Adrenal gland (tissue), 5 donors: Measurements from ENCODE around the gene GLIPR1L1.

Experiments
- POLR2A ChIP-seq, 2 donors: fragments of 450-650 bp; IDR thresholded peaks; one replicate each; pipeline ENCODE4 v1.6.1; 2017; ENCODE audit warnings: antibody characterized with exemption in 2 of 2, mild to moderate bottlenecking in 2 of 2, moderate library complexity in 1 of 2
- TF ChIP-seq, protein P1 (sequence below), 6 experiments: fragments of 450-650 bp in 4 of 6; fragments of 200-600 bp in 2 of 6; sonication (generic) in 1 of 6; IDR thresholded peaks; 1 replicate in 5 of 6; 2 replicates in 1 of 6; pipeline versions ENCODE4 v1.5.1 to v1.8.0; 2016 to 2021; ENCODE audit warnings: antibody characterized with exemption in 6 of 6, mild to moderate bottlenecking in 2 of 6, moderate library complexity in 1 of 6
- donor health status: DM: no; HTN: no; CAD: no.

- TF ChIP-seq, protein P1, sequence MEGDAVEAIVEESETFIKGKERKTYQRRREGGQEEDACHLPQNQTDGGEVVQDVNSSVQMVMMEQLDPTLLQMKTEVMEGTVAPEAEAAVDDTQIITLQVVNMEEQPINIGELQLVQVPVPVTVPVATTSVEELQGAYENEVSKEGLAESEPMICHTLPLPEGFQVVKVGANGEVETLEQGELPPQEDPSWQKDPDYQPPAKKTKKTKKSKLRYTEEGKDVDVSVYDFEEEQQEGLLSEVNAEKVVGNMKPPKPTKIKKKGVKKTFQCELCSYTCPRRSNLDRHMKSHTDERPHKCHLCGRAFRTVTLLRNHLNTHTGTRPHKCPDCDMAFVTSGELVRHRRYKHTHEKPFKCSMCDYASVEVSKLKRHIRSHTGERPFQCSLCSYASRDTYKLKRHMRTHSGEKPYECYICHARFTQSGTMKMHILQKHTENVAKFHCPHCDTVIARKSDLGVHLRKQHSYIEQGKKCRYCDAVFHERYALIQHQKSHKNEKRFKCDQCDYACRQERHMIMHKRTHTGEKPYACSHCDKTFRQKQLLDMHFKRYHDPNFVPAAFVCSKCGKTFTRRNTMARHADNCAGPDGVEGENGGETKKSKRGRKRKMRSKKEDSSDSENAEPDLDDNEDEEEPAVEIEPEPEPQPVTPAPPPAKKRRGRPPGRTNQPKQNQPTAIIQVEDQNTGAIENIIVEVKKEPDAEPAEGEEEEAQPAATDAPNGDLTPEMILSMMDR (IDR thresholded peaks at IDR 0.05), result no peak
- no peak for TF ChIP-seq POLR2A (IDR thresholded peaks at IDR 0.05)
These were observed 69.8 kb downstream of the GLIPR1L1 start for GRCh38 chr12:75404231-75404630.
